ENCODE measurements around the gene CDH13. TPM values are rescaled to one million over a fixed set of nuclear protein-coding genes. Genes with fewer than 3 reads are reported as not detected.

Gene CDH13
- total and polyA plus RNA-seq, 12 donors, result 0.86 to 30.6 (median 2.4) TPM

DNA sequence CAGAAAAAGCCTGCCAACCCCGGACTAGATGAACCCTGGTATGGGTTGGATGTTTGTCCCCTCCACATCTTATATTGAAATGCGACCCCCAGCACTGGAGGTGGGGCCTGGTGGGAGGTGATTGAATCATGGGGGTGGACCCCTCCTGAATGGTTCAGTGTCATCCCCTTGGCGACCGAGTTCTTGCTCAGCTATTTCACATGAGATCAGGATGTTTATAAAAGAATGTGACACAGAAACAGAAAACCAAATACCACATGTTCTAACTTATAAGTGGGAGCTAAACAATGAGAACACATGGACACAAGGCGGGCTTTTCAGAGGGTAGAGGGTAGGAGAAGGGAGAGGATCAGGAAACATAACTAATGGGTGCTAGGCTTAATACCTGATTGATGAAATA, 605.0 kb downstream of the CDH13 start:
- intact Hi-C loops (cut with DNase I), result no loop called here
- no peaks in the 10 kb centered on the region for H3K36me3 ChIP-seq (replicated peaks in 1 of 2)
- 73 to 87% (median 77%) methylated on average over 4 to 5 of the region's 5 CpGs for WGBS, 4 donors
- no peak overlapping the region for H3K4me3 ChIP-seq
- TF ChIP-seq, protein P1, sequence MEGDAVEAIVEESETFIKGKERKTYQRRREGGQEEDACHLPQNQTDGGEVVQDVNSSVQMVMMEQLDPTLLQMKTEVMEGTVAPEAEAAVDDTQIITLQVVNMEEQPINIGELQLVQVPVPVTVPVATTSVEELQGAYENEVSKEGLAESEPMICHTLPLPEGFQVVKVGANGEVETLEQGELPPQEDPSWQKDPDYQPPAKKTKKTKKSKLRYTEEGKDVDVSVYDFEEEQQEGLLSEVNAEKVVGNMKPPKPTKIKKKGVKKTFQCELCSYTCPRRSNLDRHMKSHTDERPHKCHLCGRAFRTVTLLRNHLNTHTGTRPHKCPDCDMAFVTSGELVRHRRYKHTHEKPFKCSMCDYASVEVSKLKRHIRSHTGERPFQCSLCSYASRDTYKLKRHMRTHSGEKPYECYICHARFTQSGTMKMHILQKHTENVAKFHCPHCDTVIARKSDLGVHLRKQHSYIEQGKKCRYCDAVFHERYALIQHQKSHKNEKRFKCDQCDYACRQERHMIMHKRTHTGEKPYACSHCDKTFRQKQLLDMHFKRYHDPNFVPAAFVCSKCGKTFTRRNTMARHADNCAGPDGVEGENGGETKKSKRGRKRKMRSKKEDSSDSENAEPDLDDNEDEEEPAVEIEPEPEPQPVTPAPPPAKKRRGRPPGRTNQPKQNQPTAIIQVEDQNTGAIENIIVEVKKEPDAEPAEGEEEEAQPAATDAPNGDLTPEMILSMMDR (IDR thresholded peaks at IDR 0.05), result no peak
- no peak for TF ChIP-seq POLR2A (IDR thresholded peaks at IDR 0.05)
- no peak overlapping the region for H3K27ac ChIP-seq
- no peaks in the 10 kb centered on the region for H3K27me3 ChIP-seq
- DNase-seq, result no peak
- no peaks in the 10 kb centered on the region for H3K4me1 ChIP-seq (replicated peaks in 1 of 2)
- no peaks in the 10 kb centered on the region for H3K9me3 ChIP-seq (replicated peaks in 1 of 3)

DNA sequence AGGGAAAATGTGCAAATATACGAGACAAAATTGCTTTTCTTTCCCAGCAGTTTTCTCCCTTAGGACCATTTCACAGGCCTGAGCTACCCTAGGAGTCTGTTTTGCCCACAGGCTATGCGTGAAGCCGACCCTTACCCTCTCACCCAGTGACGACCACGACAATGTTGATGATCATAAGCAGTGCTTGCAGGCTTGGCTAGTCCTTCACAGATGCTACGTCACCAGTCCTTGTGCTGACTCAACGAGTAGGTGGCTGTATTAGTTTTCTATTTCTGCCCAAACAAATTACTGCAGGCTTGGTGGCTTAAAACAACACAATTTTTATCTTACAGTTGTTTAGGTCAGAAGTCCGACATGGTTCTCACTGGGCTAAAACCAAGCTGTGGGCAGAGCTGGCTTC, 606.4 kb downstream of the CDH13 start:
- no peaks in the 10 kb centered on the region for H3K27me3 ChIP-seq
- WGBS, 4 donors, result 66 to 70% (median 68%) methylated on average over 7 to 8 of the region's 8 CpGs
- intact Hi-C loops (cut with DNase I), result no loop called here
- no peaks in the 10 kb centered on the region for H3K4me1 ChIP-seq (replicated peaks in 1 of 2)
- no peak for TF ChIP-seq POLR2A (IDR thresholded peaks at IDR 0.05)
- TF ChIP-seq, protein P1 (IDR thresholded peaks at IDR 0.05), result no peak
- DNase-seq, result no peak
- H3K27ac ChIP-seq, result no peak overlapping the region
- no peaks in the 10 kb centered on the region for H3K9me3 ChIP-seq (replicated peaks in 1 of 3)
- no peak overlapping the region for H3K4me3 ChIP-seq
- no peaks in the 10 kb centered on the region for H3K36me3 ChIP-seq (replicated peaks in 1 of 2)

DNA sequence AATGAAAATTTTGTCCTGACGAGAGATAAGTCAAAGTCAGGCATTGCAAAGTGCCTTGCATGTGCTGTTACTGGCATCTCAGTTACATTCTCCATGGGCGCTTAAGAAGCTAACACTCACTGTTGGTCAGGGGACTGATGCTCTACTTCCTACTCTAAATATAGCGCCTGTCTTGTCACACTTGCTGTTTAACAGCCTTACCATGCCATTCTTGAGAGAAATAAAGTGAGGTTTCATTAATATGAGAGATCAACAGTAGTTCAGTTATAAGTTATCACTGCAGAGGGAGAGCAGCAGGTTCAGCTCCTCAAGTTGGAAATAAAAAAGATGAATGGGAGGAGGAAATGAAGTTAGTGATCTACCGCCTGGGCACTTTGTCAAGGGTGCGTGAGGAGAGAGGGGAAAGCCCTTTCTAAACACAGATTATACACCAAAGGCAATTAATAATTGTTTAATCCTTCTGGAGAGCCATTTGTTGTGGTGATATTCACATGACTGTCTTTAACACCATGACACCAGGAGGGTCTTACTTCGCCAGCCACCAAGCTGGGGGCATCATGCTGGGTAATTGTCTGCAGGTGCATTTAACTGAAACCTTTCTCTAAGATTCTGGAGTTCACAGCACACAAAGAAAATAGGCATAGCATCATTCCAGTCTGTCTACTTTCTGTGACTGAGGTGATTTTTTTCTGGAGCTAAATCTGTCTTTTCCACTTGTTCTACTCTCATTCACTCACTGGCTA, 612.4 kb downstream of the CDH13 start:
- Histone ChIP-seq H3K27ac (no peak overlapping the region), H3K4me1 (replicated peaks in 1 of 2) (no peaks in the 10 kb centered on the region), H3K36me3 (replicated peaks in 1 of 2) (no peaks in the 10 kb centered on the region), H3K27me3 (no peaks in the 10 kb centered on the region), H3K4me3 (no peak overlapping the region), H3K9me3 (replicated peaks in 1 of 3) (no peaks in the 10 kb centered on the region)
- TF ChIP-seq POLR2A (IDR thresholded peaks at IDR 0.05), result no peak
- TF ChIP-seq, protein P1 (IDR thresholded peaks at IDR 0.05), result no peak
- 45 to 53% (median 48%) methylated on average over 6 of the region's 6 CpGs for WGBS, 4 donors
- no peak for DNase-seq
- intact Hi-C loops (cut with DNase I), result no loop called here

DNA sequence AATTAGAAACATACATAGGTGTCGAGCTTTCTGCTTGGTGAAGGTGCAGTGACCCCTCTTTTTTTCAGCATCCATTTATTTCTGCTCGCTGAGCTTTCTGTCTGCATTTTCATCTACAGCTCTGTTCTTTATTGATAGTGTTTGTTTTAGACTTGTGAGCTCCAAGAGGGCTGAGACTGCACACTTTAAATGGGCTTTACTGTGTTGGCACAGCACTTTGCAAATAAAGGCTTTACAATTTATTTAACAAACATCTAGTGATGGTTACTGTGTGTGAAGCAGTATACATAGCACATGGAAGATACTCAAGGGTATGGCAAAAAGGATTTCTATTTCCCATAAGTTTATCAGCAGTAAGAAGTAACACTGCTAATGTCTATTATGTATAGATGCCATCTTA, 617.3 kb downstream of the CDH13 start:
- DNase-seq, result no peak
- Histone ChIP-seq H3K9me3 (replicated peaks in 1 of 3) (no peaks in the 10 kb centered on the region), H3K36me3 (replicated peaks in 1 of 2) (no peaks in the 10 kb centered on the region), H3K27me3 (no peaks in the 10 kb centered on the region), H3K4me1 (replicated peaks in 1 of 2) (no peaks in the 10 kb centered on the region), H3K27ac (no peak overlapping the region), H3K4me3 (no peak overlapping the region)
- intact Hi-C loops (cut with DNase I), result no loop called here
- WGBS, 4 donors, result 51 to 70% (median 56%) methylated on average over 2 of the region's 2 CpGs
- no peak for TF ChIP-seq POLR2A (IDR thresholded peaks at IDR 0.05)

DNA sequence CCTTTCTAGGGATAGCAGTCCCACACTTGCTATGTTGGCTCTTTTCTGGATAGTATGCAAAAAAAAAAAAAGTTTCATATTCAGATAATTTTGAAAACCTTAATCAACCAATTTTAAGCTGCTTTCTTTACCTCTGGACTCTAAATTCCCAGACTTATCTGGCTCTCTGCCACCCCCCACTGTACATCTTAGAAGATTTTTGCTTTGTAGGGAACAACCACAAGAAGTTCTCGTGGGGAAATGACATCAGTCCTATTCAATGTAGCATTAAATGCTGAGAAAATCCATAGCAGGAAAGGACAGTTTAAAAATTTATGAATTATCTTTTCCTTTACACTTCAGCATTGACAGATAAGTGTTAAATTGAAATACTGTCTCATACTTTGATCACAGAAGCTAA, 618.3 kb downstream of the CDH13 start:
- Histone ChIP-seq H3K4me3 (no peak overlapping the region), H3K27ac (no peak overlapping the region), H3K9me3 (replicated peaks in 1 of 3) (no peaks in the 10 kb centered on the region), H3K27me3 (no peaks in the 10 kb centered on the region), H3K4me1 (replicated peaks in 1 of 2) (no peaks in the 10 kb centered on the region), H3K36me3 (replicated peaks in 1 of 2) (no peaks in the 10 kb centered on the region)
- intact Hi-C loops (cut with DNase I), result no loop called here
- TF ChIP-seq, protein P1 (IDR thresholded peaks at IDR 0.05), result no peak
- no peak for TF ChIP-seq POLR2A (IDR thresholded peaks at IDR 0.05)
- DNase-seq, result no peak
- 56 to 73% (median 68%) methylated on average over 1 of the region's 1 CpG for WGBS, 4 donors

All from adrenal gland (tissue), 12 donors.